NCI-H187 (cell line): Measurements from ENCODE around the gene PHKB.

Source experiments
- DNase-seq, 2 experiments: peaks; one replicate each; lab custom pipeline; 2025; lab: John Stamatoyannopoulos, UW

The PHKB gene

GRCh38 chr16:47687694-47688093 is 226.6 kb downstream of the PHKB start:
- no peak for DNase-seq

DNA sequence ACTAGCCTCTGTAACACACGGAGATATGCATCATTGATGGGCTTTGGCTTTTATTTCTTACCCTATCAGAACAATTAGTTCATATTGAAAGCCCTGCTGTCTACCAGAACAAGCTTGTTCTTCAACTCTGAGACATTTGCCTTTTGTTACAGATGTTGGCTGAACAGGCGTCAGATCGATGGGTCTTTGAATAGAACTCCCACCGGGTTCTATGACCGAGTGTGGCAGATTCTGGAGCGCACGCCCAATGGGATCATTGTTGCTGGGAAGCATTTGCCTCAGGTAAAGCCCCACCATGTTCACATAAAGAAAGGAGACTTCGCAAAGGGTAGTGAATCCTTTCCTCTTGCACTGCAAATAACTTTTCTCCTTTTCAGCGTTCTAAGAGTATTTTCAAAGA is 232.1 kb downstream of the PHKB start:
- no peak for DNase-seq

DNA sequence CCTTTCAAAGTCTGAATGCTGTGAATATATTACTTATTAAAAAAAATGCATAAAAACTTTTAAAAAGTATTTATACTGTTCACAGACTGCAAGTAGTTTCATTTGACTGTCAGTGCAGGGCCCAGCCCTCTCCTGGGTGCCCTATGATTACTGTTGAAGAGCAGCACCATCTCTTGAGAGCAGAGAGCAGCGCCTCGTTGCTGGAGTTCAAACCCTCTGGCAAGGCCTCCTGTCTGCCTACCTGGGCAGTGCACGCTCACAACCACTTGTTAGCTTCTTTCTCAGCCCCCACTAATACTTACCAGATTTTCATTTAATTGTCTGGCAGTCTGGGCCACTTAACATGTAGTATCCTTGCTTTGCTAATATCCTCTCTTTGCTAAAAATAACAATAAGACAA is 233.4 kb downstream of the PHKB start:
- no peak for DNase-seq

- no peak for DNase-seq
These were observed 234.6 kb downstream of the PHKB start for GRCh38 chr16:47695756-47696155.

DNA sequence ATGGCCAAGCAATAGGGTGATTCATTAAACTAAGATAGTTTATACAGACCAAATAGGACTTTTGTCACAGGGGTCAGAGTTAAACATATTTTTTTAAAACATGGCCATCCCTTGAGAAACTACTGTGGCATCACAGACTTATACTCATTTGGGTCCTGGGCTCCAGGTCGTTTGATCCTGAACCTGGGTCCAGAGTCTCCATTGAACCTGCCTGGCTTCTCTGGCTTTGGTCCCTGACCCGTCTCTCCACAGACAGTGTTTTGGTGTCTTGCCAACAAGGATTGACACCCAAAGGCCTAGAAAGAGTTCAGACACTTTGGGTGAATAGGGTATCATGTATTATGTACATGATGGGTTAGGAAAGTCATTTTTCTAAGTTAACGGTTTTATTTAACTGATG is 236.7 kb downstream of the PHKB start:
- no peak for DNase-seq

DNA sequence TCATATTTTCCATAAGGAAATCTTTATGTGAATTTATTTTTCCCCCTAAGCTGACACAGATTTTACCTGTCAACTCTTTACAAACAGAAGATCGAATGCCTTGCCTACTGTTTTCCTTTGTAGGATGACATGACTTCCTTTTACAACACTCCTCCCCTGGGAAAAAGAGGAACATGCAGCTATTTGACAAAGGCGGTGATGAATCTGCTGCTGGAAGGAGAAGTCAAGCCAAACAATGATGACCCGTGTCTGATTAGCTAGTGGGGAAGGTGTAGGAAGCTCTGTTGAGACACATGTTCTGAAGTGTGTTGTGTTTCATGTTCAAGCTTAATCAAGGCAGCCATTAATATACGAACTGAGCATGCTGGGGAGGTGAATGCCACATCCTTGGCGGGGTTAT is 238.0 kb downstream of the PHKB start:
- DNase-seq, result no peak

- no peak for DNase-seq
These were observed 239.9 kb downstream of the PHKB start for GRCh38 chr16:47700857-47701587.

GRCh38 chr16:47705266-47705665 is 244.1 kb downstream of the PHKB start:
- no peak for DNase-seq

DNA sequence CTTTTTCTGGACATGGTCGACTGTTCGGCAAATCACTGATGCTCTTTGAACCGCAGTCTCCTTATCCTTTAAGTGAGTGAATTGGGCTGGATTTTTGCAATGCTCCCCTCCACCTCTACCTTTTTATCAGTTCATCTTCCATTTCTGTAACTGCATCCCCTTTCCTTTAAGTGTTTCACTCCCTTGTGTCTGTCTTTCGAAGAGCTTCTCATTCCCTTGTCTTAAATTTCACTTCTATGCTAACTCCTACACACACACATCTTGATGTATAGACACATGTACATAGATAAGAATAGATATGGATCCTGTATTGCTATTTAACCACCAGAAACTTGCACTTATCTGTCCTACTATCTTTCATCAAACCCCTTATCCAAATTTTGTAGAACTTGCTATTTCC is 250.7 kb downstream of the PHKB start:
- no peak for DNase-seq

GRCh38 chr16:47712276-47713224 is 251.4 kb downstream of the PHKB start:
- no peak for DNase-seq

- DNase-seq, result no peak
These were observed 252.1 kb downstream of the PHKB start for GRCh38 chr16:47713225-47713595.

- no peak for DNase-seq
These were observed 254.4 kb downstream of the PHKB start for GRCh38 chr16:47715442-47716083.

DNA sequence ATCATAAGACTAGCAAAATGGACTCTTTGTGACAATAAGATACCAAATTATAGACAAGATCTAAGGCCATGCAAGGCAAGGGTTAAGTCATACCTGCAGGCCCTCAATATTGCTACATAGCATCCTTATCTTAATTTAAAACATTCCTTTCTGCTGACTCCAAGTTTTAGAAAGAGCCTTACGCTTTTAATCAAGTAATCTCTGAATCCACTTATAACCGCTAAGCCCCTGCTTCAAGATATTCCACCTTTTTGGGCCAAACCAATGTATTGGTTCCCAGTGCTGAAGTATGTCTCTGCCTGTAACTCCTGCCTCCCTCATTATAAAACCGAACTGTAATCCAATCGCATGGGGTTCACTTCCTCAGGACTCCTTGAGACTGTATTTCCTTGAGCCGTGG is 255.4 kb downstream of the PHKB start:
- no peak for DNase-seq

- no peak for DNase-seq
These were observed 258.6 kb downstream of the PHKB start for GRCh38 chr16:47719713-47720112.

GRCh38 chr16:47721006-47721637 is 260.0 kb downstream of the PHKB start:
- no peak for DNase-seq

- DNase-seq, result no peak
These were observed 260.9 kb downstream of the PHKB start for GRCh38 chr16:47722046-47722445.

DNA sequence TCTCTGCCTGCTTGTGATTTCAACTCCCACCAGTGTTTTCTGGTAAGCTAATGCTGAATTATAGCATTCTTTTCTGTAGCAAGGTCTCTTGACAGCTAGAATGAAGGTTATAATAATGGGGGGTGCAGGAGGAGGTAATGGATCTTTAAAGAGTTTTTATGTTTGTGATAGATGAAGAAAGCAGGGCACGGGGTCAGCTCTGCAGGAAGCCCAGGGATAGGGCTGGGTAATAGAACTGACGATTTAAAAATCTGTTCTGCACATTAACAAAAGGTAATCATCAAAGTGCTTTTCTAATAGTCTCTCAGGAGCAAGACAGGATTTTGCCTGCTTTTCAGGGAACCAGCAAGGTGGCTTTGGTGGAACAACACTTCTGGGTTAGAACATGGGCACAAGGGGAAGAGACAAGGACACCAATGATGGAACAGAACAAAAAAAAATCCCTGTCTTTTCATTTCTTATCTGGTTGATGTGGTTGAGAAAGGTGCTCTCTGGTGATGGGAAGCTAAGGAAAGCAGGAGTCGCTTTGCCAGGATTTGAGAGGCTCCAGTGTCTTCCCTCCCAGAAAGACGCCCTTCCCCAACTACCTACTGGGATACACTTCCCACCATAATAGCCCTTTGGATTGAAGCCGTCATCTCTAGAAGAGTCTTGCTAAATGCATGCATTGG is 263.1 kb downstream of the PHKB start:
- DNase-seq, result no peak

DNA sequence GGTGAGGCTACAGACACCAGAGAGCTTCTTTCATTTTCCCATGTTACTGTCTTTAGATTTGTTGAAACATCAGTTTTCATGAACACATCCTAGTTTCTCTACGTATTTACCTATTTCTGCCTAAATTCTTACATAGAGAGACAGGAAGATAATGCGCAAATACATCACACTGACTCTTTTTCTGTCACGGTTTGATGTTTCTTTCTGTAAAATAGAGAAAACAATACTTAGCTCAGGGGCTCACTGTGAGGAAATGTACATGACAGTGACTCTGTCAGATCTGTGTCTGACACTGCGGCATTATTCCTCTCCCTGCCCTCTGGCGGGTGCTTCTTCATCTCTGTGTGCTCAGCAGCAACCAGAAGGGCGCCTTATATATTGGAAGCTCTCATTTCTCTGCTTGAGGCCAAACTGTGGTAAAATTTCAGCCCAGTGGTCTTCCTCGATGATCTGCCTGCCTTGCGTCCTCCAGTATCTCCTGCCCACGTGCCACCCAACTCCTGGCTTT is 264.1 kb downstream of the PHKB start:
- no peak for DNase-seq

GRCh38 chr16:47726031-47726675 is 265.0 kb downstream of the PHKB start:
- no peak for DNase-seq

- DNase-seq, result no peak
These were observed 266.0 kb downstream of the PHKB start for GRCh38 chr16:47727131-47727530.

DNA sequence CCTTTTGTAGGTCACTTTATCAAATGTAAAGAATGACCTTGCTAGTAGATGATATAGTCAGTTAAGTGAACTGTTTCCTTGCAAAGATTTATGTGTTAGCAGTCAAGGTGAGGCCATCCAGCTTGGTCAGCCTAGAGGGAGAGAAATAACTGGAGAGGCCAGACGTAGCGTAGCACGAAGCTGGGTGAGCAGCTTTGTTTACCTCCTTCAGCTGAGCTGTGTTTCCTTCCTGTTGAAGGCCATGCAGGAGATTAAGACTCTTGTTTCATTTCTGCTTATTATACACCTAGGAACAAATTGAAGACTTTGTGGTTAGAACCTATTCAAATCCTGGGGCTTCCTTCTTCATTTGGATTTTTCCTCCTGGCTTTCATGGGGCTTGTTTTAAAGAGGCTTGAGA is 267.1 kb downstream of the PHKB start:
- no peak for DNase-seq
